Neural cell (in vitro differentiated cells): ENCODE results near the gene ASL. TPM values are rescaled to one million over a fixed set of nuclear protein-coding genes. Genes with fewer than 3 reads are reported as not detected.

Experiments used
- H2AFZ ChIP-seq: fragments of 200-600, 300-800 bp; sonication (generic), shearing (Covaris generic); 2 replicates; pipeline ENCODE4 v1.6.0; 2014; ENCODE audit warnings: low read depth, mild to moderate bottlenecking, antibody characterized with exemption, low read length, moderate library complexity
- H3F3A ChIP-seq: fragments of 200-600 bp; shearing (Covaris generic); 2 replicates; pipeline ENCODE4 v1.6.1; 2016; ENCODE audit warnings: mild to moderate bottlenecking, moderate library complexity, mixed read lengths, antibody characterized with exemption, low read length; ENCODE audit not compliant: insufficient read depth, poor library complexity, severe bottlenecking
- H3K27ac ChIP-seq: fragments of 200-600, 300-800 bp; sonication (generic), shearing (Covaris generic); 2 replicates; pipeline ENCODE4 v1.5.1; 2014; ENCODE audit warnings: mild to moderate bottlenecking, low read length, moderate library complexity
- H3K27me3 ChIP-seq: fragments of 300-800, 200-600 bp; sonication (generic), shearing (Covaris generic); 2 replicates; pipeline ENCODE4 v1.6.0; 2014; ENCODE audit warnings: mild to moderate bottlenecking, low read depth, low read length, moderate library complexity; ENCODE audit not compliant: insufficient read depth
- H3K36me3 ChIP-seq: fragments of 300-800, 200-600 bp; sonication (generic), shearing (Covaris generic); 2 replicates; pipeline ENCODE4 v1.5.1; 2014; ENCODE audit warnings: mild to moderate bottlenecking, antibody characterized with exemption, low read length, moderate library complexity; ENCODE audit not compliant: insufficient read depth
- H3K4me2 ChIP-seq: fragments of 300-800, 200-600 bp; sonication (generic), shearing (Covaris generic); 2 replicates; pipeline ENCODE4 v1.6.0; 2014; ENCODE audit warnings: mild to moderate bottlenecking, low read length
- H3K4me3 ChIP-seq: fragments of 300-800, 200-600 bp; sonication (generic), shearing (Covaris generic); 2 replicates; pipeline ENCODE4 v1.5.1; 2014; ENCODE audit warnings: mild to moderate bottlenecking, low read length, moderate library complexity
- H3K79me2 ChIP-seq: fragments of 200-600 bp; shearing (Covaris generic); replicated peaks from 2 replicates; pipeline ENCODE4 v1.6.0; 2014; ENCODE audit warnings: mild to moderate bottlenecking, low read length, moderate library complexity; ENCODE audit not compliant: insufficient read depth
- H3K9ac ChIP-seq: fragments of 300-800, 200-600 bp; sonication (generic), shearing (Covaris generic); 2 replicates; pipeline ENCODE4 v1.6.1; 2016; ENCODE audit warnings: mild to moderate bottlenecking, low read length, mixed read lengths
- H3K9me2 ChIP-seq: fragments of 200-600 bp; shearing (Covaris generic); 2 replicates; pipeline ENCODE4 v1.6.1; 2016; ENCODE audit warnings: mild to moderate bottlenecking, low read length, mixed read lengths; ENCODE audit not compliant: insufficient read depth
- H3K9me3 ChIP-seq: fragments of 200-600, 300-800 bp; sonication (generic), shearing (Covaris generic); 2 replicates; pipeline ENCODE4 v1.6.1; 2016; ENCODE audit warnings: mild to moderate bottlenecking, mixed run types, low read length, moderate library complexity, mixed read lengths
- H4K20me1 ChIP-seq: fragments of 200-600 bp; shearing (Covaris generic); 2 replicates; pipeline ENCODE4 v1.6.1; 2016; ENCODE audit warnings: mild to moderate bottlenecking, mixed run types; ENCODE audit not compliant: insufficient read depth
- EZH2 ChIP-seq: fragments of 200-600, 300-800 bp; shearing (Covaris generic), sonication (generic); IDR thresholded peaks from 2 replicates; pipeline ENCODE4 v1.6.1; 2014; ENCODE audit warnings: antibody characterized with exemption, low read length, borderline replicate concordance, mild to moderate bottlenecking; ENCODE audit not compliant: insufficient read depth, poor library complexity, severe bottlenecking
- MXI1 ChIP-seq: fragments of 450-650 bp; conservative IDR thresholded peaks from 2 replicates; pipeline ENCODE4 v1.6.1; 2014; ENCODE audit warnings: antibody characterized with exemption, mild to moderate bottlenecking; ENCODE audit not compliant: poor library complexity, severe bottlenecking
- POLR2AphosphoS5 ChIP-seq: IDR thresholded peaks from 2 replicates; pipeline ENCODE4 v1.6.1; 2012
- RAD21 ChIP-seq: fragments of 450-650 bp; conservative IDR thresholded peaks from 2 replicates; pipeline ENCODE4 v1.6.1; 2014; ENCODE audit warnings: antibody characterized with exemption, mild to moderate bottlenecking, moderate library complexity
- SMC3 ChIP-seq: fragments of 450-650 bp; conservative IDR thresholded peaks from 2 replicates; pipeline ENCODE4 v1.6.1; 2014; ENCODE audit warnings: antibody characterized with exemption, mild to moderate bottlenecking, moderate library complexity; ENCODE audit not compliant: poor library complexity
- TAF1 ChIP-seq: IDR thresholded peaks from 2 replicates; pipeline ENCODE4 v1.6.1; 2012; ENCODE audit warnings: low read depth
- polyA plus RNA-seq: library from polyadenylated mRNA; depleted of rRNA; stranded (reverse); fragments of >200 nt; gene quantifications from 2 replicates; pipeline ENCODE4 v1.2.3, GENCODE V29; 2014
- TF ChIP-seq, protein P1 (sequence below): IDR thresholded peaks from 2 replicates; pipeline ENCODE4 v1.6.1; 2012; ENCODE audit warnings: borderline replicate concordance
- TF ChIP-seq, protein P2 (sequence below): fragments of 450-650 bp; IDR thresholded peaks from 2 replicates; pipeline ENCODE4 v1.5.1; 2014; ENCODE audit warnings: antibody characterized with exemption, mild to moderate bottlenecking, moderate library complexity; ENCODE audit not compliant: poor library complexity, severe bottlenecking

Gene ASL
- polyA plus RNA-seq, 1 donor from 2014 or later = 20.9 TPM

- no peak overlapping the region for H3K9ac ChIP-seq
- no peaks in the 10 kb centered on the region for H3K27me3 ChIP-seq
- H3F3A ChIP-seq = no peaks in the 10 kb centered on the region
- no peak overlapping the region for H2AFZ ChIP-seq
- H3K4me3 ChIP-seq = no peak overlapping the region
- no peaks in the 10 kb centered on the region for H3K79me2 ChIP-seq
- H3K4me2 ChIP-seq = no peak overlapping the region
- H3K9me2 ChIP-seq = no peaks in the 10 kb centered on the region
- H3K27ac ChIP-seq = no peak overlapping the region
- no peaks in the 10 kb centered on the region for H4K20me1 ChIP-seq
- TF ChIP-seq SMC3 = no peak
- TF ChIP-seq, protein P1, sequence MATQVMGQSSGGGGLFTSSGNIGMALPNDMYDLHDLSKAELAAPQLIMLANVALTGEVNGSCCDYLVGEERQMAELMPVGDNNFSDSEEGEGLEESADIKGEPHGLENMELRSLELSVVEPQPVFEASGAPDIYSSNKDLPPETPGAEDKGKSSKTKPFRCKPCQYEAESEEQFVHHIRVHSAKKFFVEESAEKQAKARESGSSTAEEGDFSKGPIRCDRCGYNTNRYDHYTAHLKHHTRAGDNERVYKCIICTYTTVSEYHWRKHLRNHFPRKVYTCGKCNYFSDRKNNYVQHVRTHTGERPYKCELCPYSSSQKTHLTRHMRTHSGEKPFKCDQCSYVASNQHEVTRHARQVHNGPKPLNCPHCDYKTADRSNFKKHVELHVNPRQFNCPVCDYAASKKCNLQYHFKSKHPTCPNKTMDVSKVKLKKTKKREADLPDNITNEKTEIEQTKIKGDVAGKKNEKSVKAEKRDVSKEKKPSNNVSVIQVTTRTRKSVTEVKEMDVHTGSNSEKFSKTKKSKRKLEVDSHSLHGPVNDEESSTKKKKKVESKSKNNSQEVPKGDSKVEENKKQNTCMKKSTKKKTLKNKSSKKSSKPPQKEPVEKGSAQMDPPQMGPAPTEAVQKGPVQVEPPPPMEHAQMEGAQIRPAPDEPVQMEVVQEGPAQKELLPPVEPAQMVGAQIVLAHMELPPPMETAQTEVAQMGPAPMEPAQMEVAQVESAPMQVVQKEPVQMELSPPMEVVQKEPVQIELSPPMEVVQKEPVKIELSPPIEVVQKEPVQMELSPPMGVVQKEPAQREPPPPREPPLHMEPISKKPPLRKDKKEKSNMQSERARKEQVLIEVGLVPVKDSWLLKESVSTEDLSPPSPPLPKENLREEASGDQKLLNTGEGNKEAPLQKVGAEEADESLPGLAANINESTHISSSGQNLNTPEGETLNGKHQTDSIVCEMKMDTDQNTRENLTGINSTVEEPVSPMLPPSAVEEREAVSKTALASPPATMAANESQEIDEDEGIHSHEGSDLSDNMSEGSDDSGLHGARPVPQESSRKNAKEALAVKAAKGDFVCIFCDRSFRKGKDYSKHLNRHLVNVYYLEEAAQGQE = no peak
- TF ChIP-seq MXI1 = no peak
- TF ChIP-seq, protein P2, sequence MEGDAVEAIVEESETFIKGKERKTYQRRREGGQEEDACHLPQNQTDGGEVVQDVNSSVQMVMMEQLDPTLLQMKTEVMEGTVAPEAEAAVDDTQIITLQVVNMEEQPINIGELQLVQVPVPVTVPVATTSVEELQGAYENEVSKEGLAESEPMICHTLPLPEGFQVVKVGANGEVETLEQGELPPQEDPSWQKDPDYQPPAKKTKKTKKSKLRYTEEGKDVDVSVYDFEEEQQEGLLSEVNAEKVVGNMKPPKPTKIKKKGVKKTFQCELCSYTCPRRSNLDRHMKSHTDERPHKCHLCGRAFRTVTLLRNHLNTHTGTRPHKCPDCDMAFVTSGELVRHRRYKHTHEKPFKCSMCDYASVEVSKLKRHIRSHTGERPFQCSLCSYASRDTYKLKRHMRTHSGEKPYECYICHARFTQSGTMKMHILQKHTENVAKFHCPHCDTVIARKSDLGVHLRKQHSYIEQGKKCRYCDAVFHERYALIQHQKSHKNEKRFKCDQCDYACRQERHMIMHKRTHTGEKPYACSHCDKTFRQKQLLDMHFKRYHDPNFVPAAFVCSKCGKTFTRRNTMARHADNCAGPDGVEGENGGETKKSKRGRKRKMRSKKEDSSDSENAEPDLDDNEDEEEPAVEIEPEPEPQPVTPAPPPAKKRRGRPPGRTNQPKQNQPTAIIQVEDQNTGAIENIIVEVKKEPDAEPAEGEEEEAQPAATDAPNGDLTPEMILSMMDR = no peak
- TF ChIP-seq RAD21 = no peak
- TF ChIP-seq EZH2 = no peak
- no peak for TF ChIP-seq TAF1
- H3K9me3 ChIP-seq = no peaks in the 10 kb centered on the region
- H3K36me3 ChIP-seq = no peaks in the 10 kb centered on the region
Observed at GRCh38 chr7:66095010-66095409, 19.4 kb downstream of the ASL start.

DNA sequence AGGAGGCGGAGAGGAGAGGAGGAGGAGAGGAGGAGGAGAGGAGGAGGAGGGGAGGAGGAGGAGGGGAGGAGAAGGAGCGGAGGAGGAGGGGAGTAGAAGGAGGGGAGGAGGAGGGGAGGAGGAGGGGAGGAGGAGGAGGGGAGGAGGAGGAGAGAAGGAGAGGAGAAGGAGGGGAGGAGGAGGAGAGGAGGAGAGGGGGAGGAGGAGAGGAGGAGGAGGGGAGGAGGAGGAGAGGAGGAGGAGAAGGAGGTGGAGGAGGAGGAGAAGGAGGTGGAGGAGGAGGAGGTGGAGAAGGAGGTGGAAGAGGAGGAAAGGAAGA lies 23.6 kb downstream of the ASL start:
- Histone ChIP-seq H3K27me3 (no peaks in the 10 kb centered on the region), H3K9me3 (no peaks in the 10 kb centered on the region), H3K4me3 (no peak overlapping the region), H3K79me2 (no peaks in the 10 kb centered on the region), H3K9ac (peak overlapping the region; percentile 75), H3F3A (no peaks in the 10 kb centered on the region), H3K27ac (peak overlapping the region; percentile 87), H2AFZ (peak overlapping the region; percentile 93), H3K9me2 (no peaks in the 10 kb centered on the region), H3K4me2 (no peak overlapping the region), H4K20me1 (no peaks in the 10 kb centered on the region), H3K36me3 (no peaks in the 10 kb centered on the region)
- TF ChIP-seq, protein P2 = no peak
- no peak for TF ChIP-seq POLR2AphosphoS5
- TF ChIP-seq RAD21 = no peak
- no peak for TF ChIP-seq EZH2
- TF ChIP-seq, protein P1 = no peak
- no peak for TF ChIP-seq MXI1
- no peak for TF ChIP-seq TAF1
- no peak for TF ChIP-seq SMC3
